Caco-2 (cell line): ENCODE measurements around the gene MYB. TPM values are rescaled to one million over a fixed set of nuclear protein-coding genes. Genes with fewer than 3 reads are reported as not detected.
A peak's percentile ranks its signal among the peaks of the same experiment; 100 is the strongest.

Experiments
- BruUV-seq: library from RNA; stranded (reverse); fragments of 400-500 nt; replicated peaks from 2 replicates; lab custom pipeline; 2021; lab: Mats Ljungman, UMichigan
- CTCF ChIA-PET: fragments of 300-600 bp; sonication (Branson Sonifier 250); formaldehyde crosslinking; loops from one replicate; lab custom pipeline; 2022; ENCODE audit warnings: antibody characterized with exemption; lab: Charles Lee
- POLR2A ChIA-PET: fragments of 300-600 bp; sonication (Branson Sonifier 250); formaldehyde crosslinking; loops from one replicate; lab custom pipeline; 2022; ENCODE audit warnings: antibody characterized with exemption; lab: Charles Lee
- DNase-seq, 2 experiments: peaks; one replicate each; pipeline versions ENCODE4 v3.0.0 to v3.0.0-alpha.2; 2020 to 2022
- H3K27me3 ChIP-seq: replicated peaks from 2 replicates; pipeline ENCODE4 v1.6.0; 2011; ENCODE audit warnings: low read length; ENCODE audit not compliant: control insufficient read depth, insufficient read depth
- H3K36me3 ChIP-seq: 2 replicates; pipeline ENCODE4 v1.5.1; 2011; ENCODE audit warnings: low read length; ENCODE audit not compliant: control insufficient read depth, insufficient read depth
- H3K4me1 ChIP-seq: fragments of 250-450 bp; sonication (Bioruptor Pico); 2 replicates; pipeline ENCODE4 v1.5.1; 2020; ENCODE audit warnings: mild to moderate bottlenecking
- H3K4me3 ChIP-seq: 2 replicates; pipeline ENCODE4 v1.5.1; 2011; ENCODE audit warnings: low read depth, mild to moderate bottlenecking, control low read depth, low read length
- H3K9me3 ChIP-seq: fragments of 250-450 bp; sonication (Bioruptor Pico); 2 replicates; pipeline ENCODE4 v1.5.1; 2020; ENCODE audit warnings: mild to moderate bottlenecking, moderate library complexity
- H3K27ac Mint-ChIP-seq: one replicate; pipeline ENCODE4 v1.8.0; 2022; ENCODE audit warnings: mixed read lengths; ENCODE audit not compliant: unreplicated experiment
- H3K27me3 Mint-ChIP-seq: one replicate; pipeline ENCODE4 v1.8.0; 2022; ENCODE audit warnings: mixed read lengths; ENCODE audit not compliant: insufficient read depth, unreplicated experiment
- H3K36me3 Mint-ChIP-seq: one replicate; pipeline ENCODE4 v1.8.0; 2022; ENCODE audit warnings: mild to moderate bottlenecking, mixed read lengths; ENCODE audit not compliant: insufficient read depth, unreplicated experiment
- H3K4me1 Mint-ChIP-seq: one replicate; pipeline ENCODE4 v1.8.0; 2022; ENCODE audit warnings: low read depth, mixed read lengths; ENCODE audit not compliant: unreplicated experiment
- H3K4me3 Mint-ChIP-seq: one replicate; pipeline ENCODE4 v1.8.0; 2022; ENCODE audit warnings: mild to moderate bottlenecking, moderate library complexity, mixed read lengths; ENCODE audit not compliant: unreplicated experiment
- H3K9me3 Mint-ChIP-seq: one replicate; pipeline ENCODE4 v1.8.0; 2022; ENCODE audit warnings: mixed read lengths; ENCODE audit not compliant: unreplicated experiment
- CTCF ChIP-seq, 2 experiments: fragments of 200-600 bp in 1 of 2; IDR thresholded peaks; 1 replicate in 1 of 2; 2 replicates in 1 of 2; pipeline versions ENCODE4 v1.5.1 to v1.8.0; 2011 to 2022; ENCODE audit warnings: antibody characterized with exemption in 1 of 2, control low read depth in 1 of 2, inconsistent platforms in 1 of 2, low read depth in 1 of 2, low read length in 1 of 2, mild to moderate bottlenecking in 1 of 2, moderate library complexity in 1 of 2; ENCODE audit not compliant: insufficient read depth in 1 of 2, severe bottlenecking in 1 of 2, unreplicated experiment in 1 of 2
- intact Hi-C: fragments of 100-400 bp; cut with micrococcal nuclease; formaldehyde crosslinking; loops from one replicate; pipeline ENCODE4 v1.10.0; 2022; ENCODE audit not compliant: unreplicated experiment
- total RNA-seq: library from RNA; stranded (reverse); gene quantifications from 2 replicates; pipeline ENCODE4 v1.2.3, GENCODE V29; 2022

The MYB gene
- total RNA-seq, 1 experiment from 2014 or later, result 2.7 TPM

GRCh38 chr6:135226537-135226936 lies 45.4 kb downstream of the MYB start:
- ChIA-PET CTCF (no interaction called here), POLR2A (no interaction called here)
- TF ChIP-seq CTCF (IDR thresholded peaks at IDR 0.05; ENCODE audit: insufficient read depth in 1 of 2, low read depth in 1 of 2, low read length in 1 of 2, severe bottlenecking in 1 of 2, unreplicated experiment in 1 of 2), result no peak
- Mint-ChIP-seq H3K36me3 (no peaks in the 10 kb centered on the region), H3K4me3 (no peak overlapping the region), H3K4me1 (peaks cover 23% of the 10 kb centered on the region), H3K27ac (no peak overlapping the region), H3K9me3 (no peaks in the 10 kb centered on the region), H3K27me3 (no peaks in the 10 kb centered on the region)
- BruUV-seq, result no TSS peak
- 0 out of 2 replicates have a peak, but pooled peaks cover 7% of the 10 kb centered on the region for H3K4me1 ChIP-seq
- no peak for DNase-seq
- no peaks in the 10 kb centered on the region for H3K9me3 ChIP-seq
- H3K36me3 ChIP-seq, result no peaks in the 10 kb centered on the region
- H3K4me3 ChIP-seq, result no peak overlapping the region
- intact Hi-C loops, result no loop called here
- no peaks in the 10 kb centered on the region for H3K27me3 ChIP-seq

GRCh38 chr6:135227349-135227748 lies 46.2 kb downstream of the MYB start:
- H3K27me3 Mint-ChIP-seq, result no peaks in the 10 kb centered on the region
- DNase-seq, result peak in 1 of 2 experiments; percentile 11
- H3K4me3 Mint-ChIP-seq, result no peak overlapping the region
- TF ChIP-seq CTCF (IDR thresholded peaks at IDR 0.05; ENCODE audit: insufficient read depth in 1 of 2, low read depth in 1 of 2, low read length in 1 of 2, severe bottlenecking in 1 of 2, unreplicated experiment in 1 of 2), result no peak
- POLR2A ChIA-PET, result no interaction called here
- intact Hi-C loops, result no loop called here
- no TSS peak for BruUV-seq
- H3K36me3 ChIP-seq, result no peaks in the 10 kb centered on the region
- H3K9me3 Mint-ChIP-seq, result no peaks in the 10 kb centered on the region
- CTCF ChIA-PET, result interaction anchor here (0.6 kb wide), 2 partner anchors 328 to 800 kb away, joined by 3 to 4 read pairs; no protein-coding TSS in a partner anchor
- no peaks in the 10 kb centered on the region for H3K27me3 ChIP-seq
- H3K4me1 ChIP-seq, result 0 out of 2 replicates have a peak, but pooled peaks cover 7% of the 10 kb centered on the region
- H3K36me3 Mint-ChIP-seq, result no peaks in the 10 kb centered on the region
- H3K4me3 ChIP-seq, result no peak overlapping the region
- peaks cover 23% of the 10 kb centered on the region for H3K4me1 Mint-ChIP-seq
- H3K9me3 ChIP-seq, result no peaks in the 10 kb centered on the region
- H3K27ac Mint-ChIP-seq, result no peak overlapping the region

GRCh38 chr6:135227758-135228157 lies 46.6 kb downstream of the MYB start:
- no peaks in the 10 kb centered on the region for H3K36me3 ChIP-seq
- no peaks in the 10 kb centered on the region for H3K27me3 ChIP-seq
- 0 out of 2 replicates have a peak, but pooled peaks cover 7% of the 10 kb centered on the region for H3K4me1 ChIP-seq
- H3K9me3 ChIP-seq, result no peaks in the 10 kb centered on the region
- Mint-ChIP-seq H3K27me3 (no peaks in the 10 kb centered on the region), H3K4me1 (peaks cover 23% of the 10 kb centered on the region), H3K36me3 (no peaks in the 10 kb centered on the region), H3K4me3 (no peak overlapping the region), H3K9me3 (no peaks in the 10 kb centered on the region), H3K27ac (no peak overlapping the region)
- ChIA-PET CTCF (interaction anchor here (0.6 kb wide), 2 partner anchors 328 to 799 kb away, joined by 3 to 4 read pairs; no protein-coding TSS in a partner anchor), POLR2A (no interaction called here)
- intact Hi-C loops, result no loop called here
- TF ChIP-seq CTCF (IDR thresholded peaks at IDR 0.05; ENCODE audit: insufficient read depth in 1 of 2, low read depth in 1 of 2, low read length in 1 of 2, severe bottlenecking in 1 of 2, unreplicated experiment in 1 of 2), result no peak
- no TSS peak for BruUV-seq
- DNase-seq, result no peak
- H3K4me3 ChIP-seq, result no peak overlapping the region
